Islet precursor cell (in vitro differentiated cells): ENCODE data around the gene NRXN3.

ENCODE experiments used
- DNase-seq: peaks from one replicate; pipeline ENCODE4 v3.0.0-alpha.2; 2018

Gene NRXN3

DNA sequence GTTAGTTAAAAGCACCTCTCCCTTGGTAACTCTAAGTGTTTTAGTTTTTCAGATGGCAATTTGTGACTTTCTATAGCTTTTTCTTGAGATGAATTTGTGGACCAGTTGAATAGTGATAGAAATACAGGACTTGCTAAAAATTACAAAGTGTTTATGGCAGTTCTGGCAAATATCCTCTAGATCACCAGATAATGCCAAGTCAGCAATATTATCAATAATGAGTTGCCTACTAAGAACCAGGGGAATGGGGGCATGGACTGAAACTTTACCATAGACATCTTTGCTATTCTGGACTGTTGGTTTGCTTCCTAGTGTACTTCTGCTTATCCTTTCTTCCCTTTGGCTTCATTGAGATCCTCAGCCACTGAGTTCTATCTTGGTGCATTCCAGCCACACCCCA, 1456.9 kb downstream of the NRXN3 start:
- no peak for DNase-seq

GRCh38 chr14:79629411-79630287, 1459.5 kb downstream of the NRXN3 start:
- DNase-seq: no peak

GRCh38 chr14:79630288-79630960, 1460.3 kb downstream of the NRXN3 start:
- DNase-seq: peak; percentile 60

DNA sequence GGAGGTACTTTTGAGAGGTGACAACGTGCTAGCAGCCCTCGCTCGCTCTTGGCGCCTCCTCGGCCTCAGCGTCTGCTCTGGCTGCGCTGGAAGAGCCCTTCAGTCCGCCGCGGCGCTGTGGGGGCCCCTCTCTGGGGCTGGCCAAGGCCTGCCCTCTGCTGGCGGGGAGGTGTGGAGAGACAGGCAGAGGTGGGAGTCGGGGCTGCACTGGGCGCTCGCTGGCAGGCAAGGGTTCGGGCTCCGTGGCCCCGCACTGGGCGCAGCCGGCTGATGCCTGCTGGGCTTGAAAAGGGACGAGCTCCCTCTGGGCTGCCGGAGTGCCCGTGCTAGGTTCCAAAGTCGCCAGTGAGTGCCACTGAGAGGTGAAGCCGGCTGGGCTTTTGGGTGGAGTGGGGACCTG, 1461.1 kb downstream of the NRXN3 start:
- peak; percentile 53 for DNase-seq

- no peak for DNase-seq
Observed at GRCh38 chr14:79638672-79639266, 1468.6 kb downstream of the NRXN3 start.

DNA sequence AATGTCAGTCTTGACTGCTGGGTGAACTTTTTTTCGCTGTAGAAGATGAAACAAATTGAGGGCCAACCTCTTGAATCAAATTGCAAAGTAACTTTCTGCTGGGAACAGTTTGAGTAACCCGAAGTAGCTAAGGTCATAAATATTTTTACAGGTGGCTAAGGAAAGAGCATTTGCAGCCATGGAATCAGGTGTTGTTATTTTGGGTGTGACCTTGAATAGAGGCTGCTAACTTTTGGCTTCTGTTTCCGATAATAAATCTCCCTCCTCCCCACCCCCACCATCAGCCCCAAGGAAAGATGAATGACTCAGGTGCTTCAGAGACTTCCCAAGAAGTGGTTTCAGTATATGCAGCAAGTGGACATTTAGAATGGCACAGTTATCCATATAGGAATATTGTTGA, 1469.4 kb downstream of the NRXN3 start:
- DNase-seq: no peak

GRCh38 chr14:79641371-79641770, 1471.2 kb downstream of the NRXN3 start:
- DNase-seq: no peak

- DNase-seq: no peak
Observed at GRCh38 chr14:79643132-79643531, 1473.0 kb downstream of the NRXN3 start.

DNA sequence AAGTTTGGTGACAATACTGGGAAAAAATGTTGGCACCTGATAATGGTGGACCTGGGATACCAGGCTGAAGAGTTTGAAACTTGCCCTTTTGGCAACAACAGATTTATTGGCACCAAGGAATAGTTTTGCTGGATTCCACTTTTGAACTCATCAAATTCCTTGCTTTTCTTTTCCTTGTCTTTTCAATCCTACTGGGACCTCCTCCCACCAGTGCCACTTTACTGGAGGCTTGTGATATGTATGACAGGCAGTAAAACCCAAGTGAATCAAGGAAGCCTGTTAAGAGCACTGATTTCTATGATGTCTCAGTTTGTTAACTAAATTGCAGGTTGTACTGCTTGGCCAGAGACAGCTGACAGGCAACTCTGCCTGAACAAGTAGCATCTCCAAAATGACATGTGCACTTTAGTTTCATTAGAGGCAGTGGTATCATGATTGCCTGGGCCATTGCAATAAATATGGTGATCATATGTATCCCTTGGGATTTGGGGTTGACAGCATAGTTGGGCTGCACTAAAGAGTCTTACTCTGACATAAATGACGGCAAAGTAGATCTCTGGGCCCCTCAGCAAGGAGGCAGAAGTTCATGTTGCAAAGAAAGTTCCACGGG, 1475.7 kb downstream of the NRXN3 start:
- DNase-seq: no peak

DNA sequence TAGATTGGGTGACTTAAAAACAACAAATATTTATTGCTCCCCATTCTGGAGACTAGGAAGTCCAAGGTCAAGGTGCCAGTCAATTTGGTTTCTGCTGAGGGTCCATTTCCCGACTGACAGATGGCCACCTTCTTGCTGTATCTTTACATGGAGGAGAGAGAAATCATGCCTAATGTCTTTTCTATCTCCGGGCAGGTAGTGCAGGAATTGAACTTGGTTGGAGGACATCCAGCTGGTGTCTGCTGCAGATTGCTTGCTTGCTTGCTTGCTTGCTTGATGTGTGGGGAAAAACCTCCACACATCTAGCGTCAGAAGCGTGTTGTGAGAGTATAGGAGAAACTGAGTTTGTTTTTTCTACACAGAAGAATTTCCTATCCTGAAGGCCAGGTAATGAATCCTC, 1479.7 kb downstream of the NRXN3 start:
- no peak for DNase-seq

GRCh38 chr14:79652513-79653307, 1482.5 kb downstream of the NRXN3 start:
- DNase-seq: no peak

- no peak for DNase-seq
Observed at GRCh38 chr14:79656056-79656455, 1485.9 kb downstream of the NRXN3 start.

GRCh38 chr14:79656496-79656895, 1486.3 kb downstream of the NRXN3 start:
- DNase-seq: no peak

- DNase-seq: no peak
Observed at GRCh38 chr14:79658221-79658620, 1488.0 kb downstream of the NRXN3 start.

DNA sequence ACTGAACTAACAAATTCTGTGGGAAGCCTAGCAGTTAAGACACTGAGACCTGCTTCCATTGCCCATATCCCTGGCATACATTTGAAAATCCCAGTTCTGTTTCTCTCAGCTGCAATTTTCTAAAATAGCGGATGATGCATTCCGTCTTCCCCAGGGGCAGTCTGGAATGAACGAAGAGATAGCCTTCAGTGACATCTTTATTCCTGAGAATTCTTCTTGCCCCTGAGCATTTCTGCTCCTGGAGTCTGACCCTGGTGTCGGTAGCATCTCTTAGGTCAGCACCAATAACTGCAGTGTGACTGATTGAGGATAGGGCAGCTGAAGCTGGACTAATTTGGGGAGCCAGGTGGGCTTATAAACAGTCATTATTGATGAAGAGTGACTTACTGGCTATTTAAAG, 1488.6 kb downstream of the NRXN3 start:
- no peak for DNase-seq

DNA sequence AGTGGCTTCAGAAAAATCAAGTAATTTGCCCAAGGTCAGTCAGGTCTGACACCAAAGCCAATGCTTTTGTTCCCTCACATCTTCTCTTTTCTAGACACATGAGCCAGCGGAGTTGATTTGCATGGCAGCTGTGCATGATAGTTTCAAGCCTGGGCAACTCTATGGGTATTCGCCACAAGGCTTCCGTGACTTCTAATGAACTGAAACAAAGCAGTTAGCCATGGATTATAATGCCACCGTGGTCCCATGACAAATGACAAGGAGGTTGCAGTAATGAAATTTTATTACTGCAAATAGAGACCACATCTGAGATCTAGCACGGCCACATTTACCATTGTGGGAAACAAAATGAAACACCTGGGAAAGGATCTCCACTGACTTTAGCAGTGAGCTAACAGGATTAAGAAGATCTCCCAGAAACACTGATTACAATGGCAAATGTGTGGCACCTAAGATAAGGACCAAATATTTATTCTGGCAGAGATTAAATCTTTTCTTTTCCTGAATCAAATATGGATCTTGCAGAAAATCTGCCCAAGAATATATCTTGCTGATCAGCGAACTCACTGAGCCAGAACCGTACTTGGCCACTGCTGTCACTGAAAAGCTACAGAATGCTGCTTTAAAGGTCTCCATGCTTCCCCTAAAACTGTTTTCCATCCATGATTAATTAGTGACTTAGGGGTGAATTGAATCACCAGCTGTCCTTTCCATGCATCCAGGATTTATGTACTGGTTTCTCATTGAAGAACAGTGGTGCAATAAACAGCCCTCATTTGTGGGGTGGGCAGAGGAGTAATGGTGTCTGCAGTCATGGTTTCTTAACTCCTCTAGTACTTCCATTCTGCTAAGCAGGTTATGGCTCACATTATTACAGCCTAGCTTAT, 1490.1 kb downstream of the NRXN3 start:
- DNase-seq: no peak

- no peak for DNase-seq
Observed at GRCh38 chr14:79661752-79662151, 1491.6 kb downstream of the NRXN3 start.

DNA sequence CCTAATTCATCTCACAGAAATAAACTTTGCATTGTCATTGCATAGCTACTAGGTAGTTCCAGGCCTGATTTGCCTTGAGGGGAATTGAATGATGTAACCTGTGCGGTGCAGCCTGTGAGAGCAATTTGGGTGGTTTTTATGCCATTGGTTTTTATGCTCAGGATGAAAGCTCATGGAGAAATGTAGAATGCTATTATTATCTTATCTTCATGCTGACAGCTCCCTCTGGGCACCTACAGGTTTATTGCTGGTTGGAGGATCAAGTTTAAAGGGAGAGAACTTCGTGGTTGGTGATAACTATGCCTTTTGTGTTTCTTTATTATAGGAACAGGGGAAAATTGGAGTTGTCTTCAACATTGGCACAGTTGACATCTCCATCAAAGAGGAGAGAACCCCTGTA, 1493.3 kb downstream of the NRXN3 start:
- no peak for DNase-seq

DNA sequence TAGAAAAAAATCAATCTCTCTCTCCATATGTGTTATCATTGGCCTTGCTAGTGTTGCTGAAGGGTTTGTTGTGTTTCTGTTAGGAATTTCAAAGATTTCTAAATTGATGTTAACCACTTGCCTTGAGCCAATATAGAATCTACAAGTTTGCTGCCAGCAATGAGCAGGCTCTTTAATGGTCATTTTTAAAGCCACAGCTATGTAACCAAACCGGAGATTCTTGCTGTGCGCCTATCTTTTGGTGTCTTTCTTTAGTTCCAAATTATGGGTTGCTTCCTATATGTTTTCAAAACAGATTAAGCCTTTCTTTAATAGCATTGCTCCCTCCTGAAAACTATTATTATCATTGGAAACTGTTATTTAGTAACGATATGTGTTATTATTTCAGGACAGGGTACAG, 1495.4 kb downstream of the NRXN3 start:
- no peak for DNase-seq

DNA sequence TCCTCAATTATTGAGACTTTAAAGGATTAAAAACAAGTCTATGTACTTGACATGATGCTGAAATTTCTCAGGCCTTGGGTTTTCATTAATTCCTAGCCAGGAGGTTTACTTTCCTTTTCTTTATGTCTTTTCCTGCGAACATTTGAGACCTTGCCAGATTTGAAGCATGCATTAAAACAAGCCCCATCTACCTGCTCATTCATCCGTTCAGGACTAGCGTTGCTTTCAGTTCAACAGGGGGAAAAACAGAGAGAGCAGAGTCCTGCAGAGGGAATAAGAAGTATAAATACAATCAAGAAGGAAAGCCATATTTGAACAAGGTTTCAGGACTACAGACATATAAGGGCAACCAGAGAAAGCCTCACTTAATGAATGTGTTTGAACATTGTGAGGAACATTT, 1498.8 kb downstream of the NRXN3 start:
- DNase-seq: no peak

DNA sequence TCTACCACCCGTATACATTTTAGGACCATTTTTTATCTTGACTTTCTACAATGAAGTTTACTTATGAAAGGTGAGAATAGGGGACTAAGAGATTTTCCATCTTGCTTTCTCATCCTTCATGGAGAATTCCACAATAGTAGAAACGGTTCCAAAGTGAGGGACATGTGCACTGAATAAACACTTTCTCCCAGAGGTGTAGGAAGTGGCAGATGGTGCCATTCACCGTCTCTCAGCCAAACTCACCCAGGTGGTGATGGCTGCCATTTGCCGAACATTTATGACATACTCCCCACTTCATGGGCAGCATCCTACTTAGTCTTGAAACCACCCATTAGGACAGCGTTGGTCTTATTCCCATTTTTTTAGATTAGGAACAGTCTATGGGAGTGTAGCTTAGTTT, 1500.6 kb downstream of the NRXN3 start:
- DNase-seq: no peak

- DNase-seq: no peak
Observed at GRCh38 chr14:79680087-79680486, 1509.9 kb downstream of the NRXN3 start.
